Measurements from ENCODE around the gene POU2F3.

POU2F3 gene

DNA sequence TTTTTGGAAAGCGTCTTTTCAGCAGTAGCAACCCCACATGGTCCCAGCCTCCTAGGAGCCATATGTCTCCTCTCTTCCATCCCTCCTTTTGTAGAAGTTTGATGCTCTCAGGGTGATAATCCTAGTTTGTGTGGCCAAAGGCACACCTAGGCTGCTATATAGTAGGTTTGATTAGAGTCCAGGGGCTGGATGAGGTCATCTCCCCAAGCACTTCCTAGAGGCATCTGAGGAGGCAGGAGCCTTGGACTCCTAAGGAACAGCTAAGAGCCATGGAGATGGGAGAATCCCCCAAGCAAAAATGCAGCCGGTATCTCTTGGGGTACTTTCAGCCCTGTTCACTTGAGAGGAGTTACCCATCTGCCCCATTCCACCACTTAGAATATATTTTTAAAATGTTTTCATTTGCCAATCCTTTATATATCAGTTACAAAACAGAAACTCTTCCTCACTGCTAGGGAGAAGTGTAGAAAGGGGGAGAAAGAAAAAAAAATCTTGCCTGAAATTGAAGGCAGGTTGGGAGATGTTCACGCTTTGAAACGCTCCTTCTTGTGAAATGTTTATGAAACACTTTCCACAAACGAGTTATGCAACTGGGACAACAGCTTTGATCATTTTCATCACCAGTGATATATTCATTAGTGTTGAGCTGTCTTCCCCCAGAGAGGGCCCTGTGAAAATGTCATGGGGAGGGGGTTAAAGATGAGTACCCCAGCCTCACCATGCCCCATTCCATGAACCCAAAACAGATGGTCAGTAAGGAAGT, 53.3 kb downstream of the POU2F3 start:
- DNase-seq: no peak

DNA sequence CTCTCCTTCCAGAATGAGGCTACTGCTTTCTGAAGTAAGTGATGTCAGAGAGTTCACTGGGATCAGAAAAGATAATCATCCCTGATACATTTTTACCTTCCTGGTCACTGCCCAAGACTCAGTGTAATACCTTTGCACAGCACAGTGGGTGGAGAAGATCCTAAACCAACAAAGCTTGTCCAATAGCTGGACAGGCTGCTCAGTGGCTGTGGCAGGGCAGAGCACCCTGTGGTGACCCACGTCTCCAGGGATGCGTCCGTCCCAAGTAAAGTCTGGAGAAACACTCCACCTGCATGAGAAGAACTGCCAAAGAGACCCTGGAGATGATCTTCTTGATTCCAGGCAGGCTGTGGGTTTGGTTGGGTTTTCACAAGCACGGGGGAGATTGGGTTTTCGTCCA, 54.2 kb downstream of the POU2F3 start:
- DNase-seq: no peak

DNA sequence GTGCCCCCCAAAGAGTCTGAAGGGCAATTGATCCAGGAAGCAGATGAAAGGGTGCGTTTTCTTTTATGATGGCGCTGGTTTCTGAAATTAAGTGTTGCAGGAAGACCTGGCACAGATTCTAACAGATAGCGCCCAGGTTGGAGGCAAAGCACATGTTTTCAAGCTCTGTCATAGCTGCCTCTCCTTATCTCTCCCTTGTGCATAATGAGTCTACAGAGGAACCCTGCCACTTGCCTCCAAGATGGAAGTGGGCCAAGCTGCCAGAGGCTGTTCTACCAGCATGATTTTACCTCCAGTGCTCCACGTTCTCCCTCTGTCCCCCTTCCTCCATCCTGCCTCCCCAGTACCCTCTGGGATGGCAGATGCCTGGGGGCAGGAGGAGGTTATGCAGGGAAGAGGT, 55.2 kb downstream of the POU2F3 start:
- DNase-seq: no peak

DNA sequence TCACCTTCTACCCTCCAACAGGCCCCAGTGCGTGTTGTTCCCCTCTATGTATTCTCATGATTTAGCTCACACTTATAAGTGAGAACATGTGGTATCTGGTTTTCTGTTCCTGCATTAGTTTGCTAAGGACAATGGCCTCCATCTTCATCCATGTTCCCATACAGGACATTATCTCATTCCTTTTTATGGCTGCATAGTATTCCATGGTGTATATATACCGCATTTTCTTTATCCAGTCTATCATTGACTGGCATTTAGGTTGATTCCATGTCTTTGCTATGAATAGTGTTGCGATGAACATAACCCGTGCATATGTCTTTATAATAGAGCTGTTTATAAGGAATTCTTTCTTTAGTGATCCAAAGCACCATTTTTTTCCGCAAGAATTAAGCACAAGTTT, 56.6 kb downstream of the POU2F3 start:
- no peak for DNase-seq

DNA sequence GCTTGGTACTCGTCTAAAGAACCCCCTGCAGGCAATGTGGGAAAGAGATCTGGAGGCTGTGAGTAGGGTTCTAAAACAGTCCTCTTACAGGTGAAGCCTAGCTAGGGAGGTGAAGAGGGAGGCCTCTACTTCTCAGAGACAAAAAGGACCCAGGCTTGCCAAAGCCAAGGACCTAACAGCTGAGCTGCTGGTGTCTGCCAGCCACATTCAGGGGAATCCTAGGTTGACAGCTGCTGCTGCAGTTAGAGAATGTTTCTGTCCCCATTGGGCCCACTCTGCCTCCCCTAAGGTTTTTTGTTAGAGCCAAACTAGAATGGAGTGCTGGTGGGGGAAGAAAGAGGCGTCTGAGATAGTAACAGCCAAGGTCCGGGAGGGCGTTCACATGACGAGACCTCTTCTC, 58.5 kb downstream of the POU2F3 start:
- no peak for DNase-seq

DNA sequence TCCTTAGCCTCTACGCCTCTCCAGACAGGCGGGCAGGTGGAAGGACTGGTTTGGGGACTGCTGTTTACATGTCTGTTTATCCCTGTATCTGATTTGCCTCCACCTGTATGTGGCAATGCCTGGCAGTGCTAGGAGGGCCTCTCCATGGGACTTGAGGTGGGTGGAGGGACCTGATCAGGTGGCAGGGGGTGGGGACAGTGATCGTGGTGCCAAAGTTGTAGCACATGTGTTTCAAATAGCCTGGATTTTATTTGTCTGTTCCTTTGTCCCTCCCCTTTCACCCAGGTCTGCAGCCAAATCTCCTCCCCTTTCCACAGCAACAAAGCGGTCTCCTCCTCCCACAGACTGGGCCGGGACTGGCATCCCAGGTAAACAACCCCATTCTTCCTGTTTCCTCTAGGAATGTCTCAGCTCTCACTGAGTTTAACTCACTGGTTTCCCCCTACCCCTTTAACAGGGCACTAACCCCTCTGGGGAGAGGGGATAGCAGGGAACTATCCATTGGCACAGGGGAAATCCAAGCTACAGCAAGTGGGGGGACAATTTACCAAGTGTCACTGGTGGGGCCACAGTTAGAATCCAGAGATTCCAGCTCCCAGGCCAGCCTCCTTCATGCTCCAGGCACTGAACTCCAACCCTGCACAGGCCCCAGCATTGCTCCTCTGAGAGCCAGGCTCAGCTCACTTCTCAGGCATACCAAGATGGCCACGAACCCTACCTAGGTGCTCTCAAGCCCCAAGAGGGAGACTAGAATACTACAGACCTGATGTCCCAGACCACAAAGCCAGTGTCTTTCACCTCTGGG, 62.3 kb downstream of the POU2F3 start:
- DNase-seq: no peak

DNA sequence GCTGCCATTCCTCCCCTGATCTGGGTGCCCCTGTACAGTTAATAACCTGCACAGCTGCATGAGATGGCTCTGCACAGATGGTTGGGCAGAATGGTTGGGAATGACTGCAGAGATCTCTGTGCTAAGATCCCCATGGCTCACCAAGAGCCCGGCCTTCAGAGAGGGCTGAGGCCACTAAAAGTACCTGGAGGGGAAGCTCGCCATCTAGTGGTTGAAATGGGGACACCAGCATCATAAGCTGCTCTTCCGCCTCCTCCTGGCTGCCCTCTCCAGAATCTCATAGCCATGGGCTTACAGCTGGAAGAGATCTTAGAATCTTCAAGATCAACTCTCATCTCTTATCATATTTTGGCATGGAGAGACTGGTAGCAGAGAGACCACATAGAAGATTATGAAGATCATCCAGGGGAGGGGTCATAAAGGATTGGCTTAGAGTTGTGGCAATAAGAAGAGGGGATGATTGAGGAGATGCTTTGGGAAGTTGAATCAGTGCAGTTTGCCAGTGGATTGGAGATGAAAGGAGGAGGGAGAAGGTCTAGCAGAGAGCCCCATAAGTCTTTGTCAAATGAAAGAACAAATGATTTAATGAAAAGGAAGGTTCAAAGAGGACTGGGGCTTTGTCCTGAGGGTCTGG, 63.2 kb downstream of the POU2F3 start:
- DNase-seq: no peak

DNA sequence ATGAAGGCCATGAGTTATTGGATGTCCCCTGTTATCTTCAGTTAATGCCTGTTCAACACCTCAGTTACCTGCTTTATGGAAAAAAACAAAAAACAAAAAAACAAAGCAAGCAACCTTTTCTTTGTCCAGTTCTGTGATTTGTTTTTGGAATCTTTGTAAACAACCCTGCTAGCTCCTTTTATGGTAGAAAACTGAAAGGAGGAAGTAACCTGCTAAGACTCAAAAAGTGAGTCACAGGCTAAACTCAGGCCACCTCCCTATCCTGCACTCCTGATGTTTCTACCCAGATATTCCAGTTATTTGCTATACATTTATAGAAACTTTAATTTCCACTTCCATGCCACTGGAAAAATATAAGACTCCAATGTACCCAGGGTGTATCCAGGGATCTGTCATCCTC, 64.6 kb downstream of the POU2F3 start:
- no peak for DNase-seq

DNA sequence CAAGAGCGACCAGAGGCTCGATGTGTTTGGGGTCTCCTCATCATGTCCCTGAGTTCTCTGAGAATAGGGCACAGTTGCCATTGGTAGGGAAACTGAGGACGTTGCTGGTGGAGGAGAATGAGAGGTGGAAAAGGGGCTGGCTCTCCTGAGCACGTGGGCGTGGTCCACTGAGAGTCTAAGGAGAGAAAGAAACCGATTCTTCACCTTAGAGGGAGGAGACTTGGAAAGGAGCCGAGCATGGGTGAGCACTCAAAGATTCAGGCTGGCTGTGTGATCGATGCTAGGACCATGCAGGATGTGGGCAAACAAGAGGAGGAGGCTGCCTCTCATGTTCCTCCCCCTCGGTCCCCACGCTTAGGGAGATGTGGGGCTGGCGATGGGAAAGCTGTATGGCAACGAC, 65.3 kb downstream of the POU2F3 start:
- DNase-seq: no peak

DNA sequence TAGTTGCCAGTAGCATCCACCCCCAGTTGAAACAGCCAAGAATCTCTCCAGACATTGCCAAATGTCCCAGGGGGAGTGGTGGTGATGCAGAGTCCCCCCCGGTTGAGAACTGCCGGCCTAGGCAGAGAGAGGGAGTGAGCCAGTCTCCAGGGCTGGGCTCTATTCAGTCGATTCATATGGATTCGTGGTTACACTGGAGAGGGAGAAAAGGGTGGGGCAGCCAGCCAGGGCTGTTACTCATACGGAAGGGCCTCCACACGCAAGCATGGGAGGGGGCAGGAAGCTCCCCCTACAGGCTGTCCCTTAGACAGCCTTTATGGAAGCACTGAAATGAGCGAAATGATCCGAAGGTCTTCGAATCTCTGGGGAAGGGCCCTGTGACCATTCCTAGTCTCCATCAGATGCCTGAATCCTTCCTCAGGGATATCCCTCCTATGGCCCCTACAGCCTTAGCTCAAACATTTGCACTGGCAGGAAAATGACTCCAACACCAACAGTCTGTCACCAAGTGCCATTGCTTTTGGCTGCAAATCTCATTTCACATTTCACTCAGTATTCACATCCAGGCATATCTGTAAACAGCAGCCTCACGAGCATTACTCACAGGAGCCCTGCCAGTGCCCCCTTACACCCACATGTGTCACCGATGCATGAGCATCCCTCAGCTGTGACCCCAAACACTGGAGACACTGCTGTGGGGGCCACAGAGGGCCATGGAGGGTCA, 66.7 kb downstream of the POU2F3 start:
- DNase-seq: no peak

DNA sequence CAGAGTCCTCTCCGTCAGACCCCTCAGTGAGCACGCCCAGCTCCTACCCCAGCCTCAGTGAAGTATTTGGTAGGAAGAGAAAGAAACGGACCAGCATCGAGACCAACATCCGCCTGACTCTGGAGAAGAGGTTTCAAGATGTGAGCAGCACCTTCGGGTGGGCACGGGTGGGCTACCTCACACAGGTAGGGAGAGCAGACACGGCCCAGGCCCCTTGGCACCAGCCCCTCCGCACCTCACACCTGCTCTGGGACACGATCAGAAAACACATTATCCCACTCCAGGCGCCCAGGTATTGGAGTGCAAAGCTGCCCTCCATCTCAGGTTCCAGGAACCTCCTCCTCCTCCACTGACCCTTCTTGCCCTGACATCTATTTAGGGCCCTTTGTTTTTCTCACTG, 67.5 kb downstream of the POU2F3 start:
- no peak for DNase-seq

DNA sequence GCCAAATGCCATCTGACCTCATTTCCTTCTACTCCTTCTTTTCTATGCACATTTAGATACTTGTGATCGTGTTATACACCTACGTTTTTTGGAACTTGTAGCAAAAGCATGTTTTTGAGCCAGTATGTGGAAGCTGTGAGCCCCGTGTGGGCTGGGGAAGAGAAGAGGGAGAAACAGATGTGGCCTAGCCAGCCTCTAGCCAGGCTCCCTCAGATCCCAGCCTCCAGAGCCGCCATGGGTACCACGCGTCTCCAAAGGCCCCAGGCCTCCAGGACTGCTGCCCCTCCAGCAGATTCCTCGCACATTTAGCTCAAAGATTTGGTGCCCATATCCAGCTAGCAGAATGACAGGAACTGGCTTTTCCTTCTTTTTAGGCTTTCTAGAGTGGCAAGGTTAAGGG, 68.1 kb downstream of the POU2F3 start:
- no peak for DNase-seq

DNA sequence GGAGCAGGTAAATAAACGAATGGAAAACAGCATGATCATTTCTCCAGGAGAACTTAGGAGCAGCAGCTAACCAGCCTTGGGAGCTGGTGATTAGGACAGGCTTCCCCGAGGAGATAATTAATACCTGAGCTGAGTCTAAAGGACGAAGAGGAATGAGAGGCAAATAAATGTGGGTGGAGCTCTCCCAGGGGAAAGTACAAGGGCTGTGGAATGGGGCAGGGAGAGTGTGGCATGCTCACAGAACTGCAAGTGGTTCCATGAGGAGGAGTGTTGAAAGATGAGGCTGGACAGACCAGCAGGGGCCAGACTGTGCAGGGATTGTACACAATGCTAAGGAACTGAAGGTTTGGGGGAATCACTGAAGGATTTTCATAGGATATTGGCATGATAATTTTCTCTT, 70.9 kb downstream of the POU2F3 start:
- DNase-seq: no peak

DNA sequence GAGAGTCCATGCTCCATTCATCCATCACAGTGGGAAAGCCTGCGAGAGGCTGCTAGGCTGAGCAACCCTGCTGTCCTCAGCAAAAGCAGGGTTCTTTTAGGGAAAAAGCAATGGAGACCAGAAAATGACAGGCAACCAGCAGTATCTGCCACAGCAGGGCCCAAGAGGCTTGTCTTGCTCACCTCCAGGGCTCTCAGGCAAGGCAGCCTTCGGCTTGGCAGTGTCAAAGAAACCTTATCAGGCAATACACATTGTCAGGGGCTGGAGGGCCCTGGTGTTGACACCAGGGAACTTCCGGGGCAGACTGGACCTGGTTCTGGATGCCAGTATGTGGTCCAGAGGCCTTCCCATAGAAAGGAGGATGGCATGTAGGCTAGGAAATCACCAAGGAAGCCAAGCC, 74.9 kb downstream of the POU2F3 start:
- DNase-seq: no peak

DNA sequence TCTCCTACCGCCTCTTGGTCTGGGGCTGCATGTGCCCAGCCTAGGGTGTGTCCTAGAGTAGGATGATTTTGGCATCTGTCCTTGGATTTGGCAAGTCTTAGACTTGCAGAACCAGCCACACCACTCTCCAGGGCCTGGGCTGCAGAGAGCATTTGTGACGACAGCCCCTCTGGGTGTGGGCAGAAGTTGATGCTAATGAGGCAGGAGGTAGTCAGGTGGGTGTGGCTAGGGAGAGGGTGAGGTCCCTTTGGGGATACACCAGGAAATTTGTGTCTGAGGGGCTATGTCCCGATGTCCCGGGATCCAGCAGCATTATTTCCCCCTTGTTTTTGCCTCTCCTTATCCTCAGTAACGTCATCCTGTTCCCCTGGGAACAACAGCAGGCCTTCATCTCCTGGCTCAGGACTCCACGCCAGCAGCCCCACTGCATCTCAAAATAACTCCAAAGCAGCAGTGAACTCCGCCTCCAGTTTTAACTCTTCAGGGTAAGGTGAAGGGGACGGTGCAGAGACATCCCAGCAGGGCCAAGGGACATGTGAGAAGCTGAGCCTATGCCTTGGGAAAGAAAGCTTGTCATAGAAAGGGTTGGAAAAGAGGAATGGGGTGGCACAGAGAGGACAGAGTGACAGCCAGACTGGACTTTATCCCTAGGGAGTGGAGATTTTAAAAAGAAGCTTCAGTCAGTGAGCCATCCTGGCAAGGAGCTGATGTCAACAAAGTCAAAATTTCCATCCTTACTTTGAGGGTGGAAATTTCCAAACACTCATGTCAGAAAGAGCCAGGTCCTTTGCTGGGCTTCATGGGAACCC, 77.1 kb downstream of the POU2F3 start:
- DNase-seq: no peak

DNA sequence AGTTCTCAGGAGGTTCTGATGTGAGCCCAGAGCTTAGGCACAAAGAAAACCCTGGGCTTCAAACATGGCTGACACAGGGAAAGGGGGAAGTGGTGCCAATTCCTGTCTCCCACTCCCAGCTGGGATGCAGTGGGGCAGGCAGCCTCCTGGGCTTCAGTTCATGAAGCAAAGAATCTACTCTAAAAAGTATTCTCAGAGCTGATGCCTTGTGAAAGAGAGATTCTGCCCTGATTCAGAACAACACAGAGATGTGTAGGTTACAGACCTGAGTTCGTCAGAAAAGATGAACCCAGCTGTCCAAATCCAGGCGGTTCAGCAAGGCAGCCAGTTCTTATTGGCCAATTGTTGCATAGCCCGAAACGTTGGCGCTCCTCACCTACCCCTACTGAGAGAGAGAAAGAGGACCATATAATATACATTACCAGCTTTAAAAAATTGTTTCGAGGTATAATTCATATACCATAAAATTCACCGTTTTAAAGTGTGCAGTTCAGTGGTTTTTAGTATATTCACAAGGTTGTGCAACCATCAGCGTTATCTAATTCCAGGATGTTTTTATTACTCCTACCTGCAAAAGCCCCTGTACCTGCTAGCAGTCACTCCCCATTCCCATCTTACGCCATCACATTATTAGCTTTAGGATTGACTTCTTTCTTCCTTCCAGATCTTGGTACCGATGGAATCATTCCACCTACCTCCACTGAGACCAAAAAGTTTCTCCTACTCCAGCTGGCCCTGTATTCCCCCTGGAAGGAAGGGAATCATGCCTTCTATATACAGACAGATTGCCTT, 77.9 kb downstream of the POU2F3 start:
- DNase-seq: no peak

DNA sequence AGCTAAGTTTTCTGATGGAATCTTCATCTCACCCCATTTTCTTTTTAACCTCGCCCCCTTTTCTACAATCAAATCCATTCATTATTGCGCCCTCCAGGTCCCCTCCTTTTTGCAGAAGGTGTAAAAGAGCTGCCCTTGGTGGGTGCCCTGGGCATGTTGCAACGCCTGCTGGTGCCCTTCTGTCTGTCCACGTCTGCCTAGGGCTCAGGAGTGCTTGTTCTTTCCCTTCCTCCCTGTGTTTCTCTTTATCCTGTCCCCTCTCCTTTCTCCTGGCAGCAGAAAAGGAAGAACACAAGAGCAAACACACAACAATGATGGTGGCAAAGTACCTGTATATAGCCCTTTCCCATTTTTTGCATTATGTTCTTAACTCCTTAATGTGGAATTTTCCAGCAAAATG, 79.0 kb downstream of the POU2F3 start:
- no peak for DNase-seq

DNA sequence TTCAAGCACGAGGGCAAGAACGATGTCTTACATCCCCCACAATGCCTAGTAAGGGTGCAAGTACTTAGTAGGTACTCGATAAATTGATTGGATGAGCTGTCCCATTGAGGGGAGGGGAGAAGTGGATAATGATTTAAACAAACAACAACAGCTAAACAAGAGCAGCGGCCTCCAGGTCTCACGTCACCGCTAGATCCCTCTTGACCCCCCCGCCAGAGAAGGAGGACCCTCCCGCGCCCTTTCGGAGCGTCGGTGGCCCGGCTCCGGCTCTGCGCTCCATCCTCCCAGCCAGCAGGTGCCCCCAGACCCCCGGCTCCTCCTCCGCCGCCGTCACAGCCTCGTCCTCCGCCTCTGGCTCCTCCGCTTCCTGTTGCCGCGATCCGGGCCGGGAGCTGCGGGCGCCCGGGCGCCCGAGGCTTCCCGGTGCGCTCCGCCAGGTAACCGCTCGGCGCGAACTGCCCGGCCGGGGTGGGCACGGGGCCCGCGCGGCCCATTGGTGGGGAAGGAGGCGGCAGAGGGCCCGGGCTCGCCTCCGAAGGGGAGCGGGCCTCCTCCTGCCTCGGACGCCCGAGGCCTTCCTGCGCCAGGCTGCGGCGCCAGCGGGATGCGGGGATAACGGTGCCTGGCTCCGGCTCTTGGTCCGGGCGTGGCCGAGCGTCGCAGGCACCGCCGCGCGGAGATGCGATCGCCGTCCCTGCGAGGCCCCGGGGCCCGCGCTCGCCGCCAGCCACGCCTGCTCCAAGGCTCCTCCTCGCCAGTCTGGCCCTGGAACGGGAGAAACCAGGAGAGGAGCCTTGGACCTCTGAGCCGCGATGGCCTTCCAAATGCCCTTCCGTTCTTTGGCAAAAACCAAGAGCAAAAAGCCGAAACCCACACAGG, 85.2 kb downstream of the POU2F3 start, which contains the start of gene TLCD5:
TSS of gene TLCD5 (plus strand) at position 368 of the 879 bp plus-strand sequence. CDS start 2,143 bp downstream, outside the sequence.
- DNase-seq: peak; percentile 70

DNA sequence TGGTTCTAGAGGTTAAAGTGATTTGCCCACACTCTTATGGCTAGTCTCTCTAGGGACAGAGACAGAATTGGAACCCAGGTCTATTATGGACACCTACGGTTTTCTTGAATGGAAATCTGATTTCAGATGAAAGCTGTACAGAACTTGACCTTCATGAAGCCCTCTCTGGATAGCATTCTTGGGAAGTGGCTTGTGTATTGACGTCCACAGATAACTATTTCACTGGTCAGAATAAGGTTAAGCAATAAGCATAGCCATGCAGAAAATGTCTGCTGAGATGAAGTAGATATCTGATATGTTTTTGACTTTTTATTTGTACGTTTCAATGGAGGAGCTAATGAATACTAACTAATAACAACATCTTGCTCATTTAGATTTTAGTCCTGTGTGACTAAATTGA, 86.3 kb downstream of the POU2F3 start:
- no peak for DNase-seq

DNA sequence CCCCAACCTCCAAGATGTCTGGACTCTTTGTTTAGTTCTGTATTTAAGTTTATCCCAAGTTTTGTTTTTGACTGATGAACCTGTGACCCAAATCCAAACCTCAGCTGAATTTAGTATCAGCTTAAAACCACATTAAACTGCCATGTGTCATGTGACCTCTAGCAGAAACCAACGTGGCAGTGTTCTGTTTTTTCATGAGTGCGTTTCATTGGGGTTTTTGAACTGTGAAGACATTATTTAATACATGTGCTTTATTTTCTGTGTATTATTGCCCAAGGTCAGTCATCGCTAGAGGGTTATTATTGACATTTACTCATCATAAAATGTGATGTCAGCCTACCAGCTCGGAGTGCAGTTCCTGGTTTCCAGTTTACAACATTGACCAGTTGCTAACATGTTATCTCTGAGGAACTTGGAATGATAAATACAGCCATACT, 86.9 kb downstream of the POU2F3 start:
- DNase-seq: no peak
